Epithelial cell of esophagus (primary cell): ENCODE results near the gene TMEM270.

ENCODE experiments used
- DNase-seq: peaks from one replicate; pipeline ENCODE4 v3.0.0; 2010; ENCODE audit warnings: low read depth
- H3K4me3 ChIP-seq: 2 replicates; pipeline ENCODE4 v1.5.1; 2011; ENCODE audit warnings: mild to moderate bottlenecking, low read length, control low read depth
- CTCF ChIP-seq: IDR thresholded peaks from 2 replicates; pipeline ENCODE4 v1.5.1; 2011; ENCODE audit warnings: low read depth, mild to moderate bottlenecking, low read length, control low read depth, inconsistent platforms; ENCODE audit not compliant: insufficient read depth; ENCODE audit errors: missing control alignments

TMEM270 gene

GRCh38 chr7:73871163-73872011 is 10.4 kb downstream of the TMEM270 start:
- TF ChIP-seq CTCF = no peak
- no peak overlapping the region for H3K4me3 ChIP-seq
- DNase-seq = no peak

DNA sequence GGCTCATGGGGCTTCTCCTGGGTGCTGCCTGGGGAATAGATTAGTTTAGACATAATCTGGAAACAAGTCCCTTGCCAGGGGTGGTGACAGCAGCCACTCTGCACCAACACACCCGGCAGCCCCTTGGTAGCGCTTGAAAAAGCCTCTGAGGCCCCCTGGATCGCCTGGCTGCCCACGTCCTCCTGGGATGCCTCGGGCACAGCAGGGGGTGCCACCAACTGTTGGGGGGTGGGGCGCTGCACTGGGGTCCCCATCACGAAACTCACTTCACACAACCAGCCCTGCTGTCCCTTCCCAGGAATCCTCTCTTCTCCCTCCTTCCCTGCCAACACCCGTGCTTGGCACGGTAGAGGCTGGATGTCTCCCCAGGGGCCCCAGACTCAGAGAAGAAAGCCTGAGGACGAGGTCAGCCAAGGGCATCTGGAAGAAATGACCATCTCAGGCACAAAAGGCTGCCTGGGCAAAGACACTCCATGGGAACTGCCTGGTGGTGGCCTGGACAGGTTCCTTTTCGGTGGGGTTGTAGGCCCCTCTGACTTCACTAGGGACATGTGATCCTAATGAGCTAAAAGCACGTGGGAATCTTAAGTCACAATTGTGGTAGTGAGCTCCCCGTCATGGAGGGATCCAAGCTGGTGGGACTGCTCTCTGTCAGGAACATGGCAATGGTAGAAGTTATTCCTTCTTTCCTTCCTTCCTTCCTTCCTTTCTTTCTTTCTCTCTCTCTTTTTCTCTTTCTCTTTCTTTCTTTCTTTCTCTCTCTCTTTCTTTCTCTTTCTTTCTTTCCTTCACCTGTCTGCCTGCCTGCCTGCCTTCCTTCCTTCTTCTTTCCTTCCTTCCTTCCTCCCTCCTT is 11.3 kb downstream of the TMEM270 start:
- no peak overlapping the region for H3K4me3 ChIP-seq
- no peak for TF ChIP-seq CTCF
- no peak for DNase-seq

DNA sequence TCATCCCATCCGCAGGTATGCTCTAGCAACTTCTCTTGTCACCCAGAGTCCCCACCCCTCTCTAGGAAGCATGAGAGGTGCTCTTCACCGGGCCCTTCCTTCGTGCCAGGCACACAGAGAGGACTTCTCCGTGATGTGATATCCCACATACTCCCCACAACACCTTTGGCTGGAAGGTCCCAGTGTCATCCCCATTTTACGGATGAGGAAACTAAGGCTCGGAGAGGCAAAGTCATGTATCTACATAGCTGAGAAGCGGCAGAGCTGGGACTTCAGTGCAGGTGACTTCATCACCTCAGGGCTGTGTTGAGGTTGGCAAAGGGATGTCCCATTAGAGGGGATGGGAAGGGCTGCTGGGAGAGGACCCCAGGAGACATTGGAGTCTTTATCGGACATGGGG is 15.4 kb downstream of the TMEM270 start:
- H3K4me3 ChIP-seq = no peak overlapping the region
- DNase-seq = no peak
- TF ChIP-seq CTCF = no peak

DNA sequence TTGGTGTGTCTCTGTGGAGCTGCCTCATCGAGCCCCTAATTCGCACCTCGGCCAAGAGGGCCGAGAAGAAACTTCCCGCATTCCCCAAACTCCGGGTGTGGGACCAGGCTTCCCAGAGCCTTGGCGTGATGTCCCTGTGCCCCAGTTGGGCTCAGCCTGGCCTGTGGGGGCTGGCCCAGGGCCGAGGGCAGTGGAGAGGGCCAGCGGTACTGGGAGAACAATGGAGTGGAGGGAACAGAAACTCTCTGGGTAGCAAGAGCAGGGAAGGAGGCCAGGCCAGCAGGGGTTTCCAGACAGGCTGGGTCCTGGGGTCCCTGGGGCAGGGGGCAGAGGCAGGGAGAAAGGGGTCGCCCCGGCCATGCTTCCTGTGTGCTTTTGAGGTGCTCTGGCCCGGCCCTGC is 16.0 kb downstream of the TMEM270 start:
- no peak overlapping the region for H3K4me3 ChIP-seq
- no peak for TF ChIP-seq CTCF
- DNase-seq = no peak

GRCh38 chr7:73879977-73880681 is 19.2 kb downstream of the TMEM270 start:
- TF ChIP-seq CTCF = no peak
- no peak overlapping the region for H3K4me3 ChIP-seq
- DNase-seq = no peak

- no peak for TF ChIP-seq CTCF
- DNase-seq = no peak
- no peak overlapping the region for H3K4me3 ChIP-seq
Observed at GRCh38 chr7:73880755-73881328, 19.9 kb downstream of the TMEM270 start.
